ENCODE data around the gene PRCC.

PRCC gene

GRCh38 chr1:156801409-156802121, 34.2 kb downstream of the PRCC start:
- peak; percentile 98 for DNase-seq

- no peak for DNase-seq
These were observed 35.1 kb downstream of the PRCC start for GRCh38 chr1:156802421-156802935.

GRCh38 chr1:156803086-156803851, 35.9 kb downstream of the PRCC start:
- no peak for DNase-seq

GRCh38 chr1:156804026-156804425, 36.7 kb downstream of the PRCC start:
- no peak for DNase-seq

- peak; percentile 41 for DNase-seq
These were observed 37.4 kb downstream of the PRCC start for GRCh38 chr1:156804572-156805243.

- peak; percentile 92 for DNase-seq
These were observed 38.6 kb downstream of the PRCC start for GRCh38 chr1:156805766-156806511.

GRCh38 chr1:156806512-156807440, 39.4 kb downstream of the PRCC start:
- DNase-seq: peak; percentile 20

GRCh38 chr1:156807627-156808026, 40.3 kb downstream of the PRCC start:
- peak; percentile 36 for DNase-seq

GRCh38 chr1:156808186-156809030, 41.1 kb downstream of the PRCC start:
- DNase-seq: no peak

- DNase-seq: no peak
These were observed 41.9 kb downstream of the PRCC start for GRCh38 chr1:156809281-156809680.

GRCh38 chr1:156809711-156810366, 42.5 kb downstream of the PRCC start:
- no peak for DNase-seq

GRCh38 chr1:156811168-156811567, 43.8 kb downstream of the PRCC start:
- DNase-seq: no peak

GRCh38 chr1:156812293-156812990, 45.1 kb downstream of the PRCC start:
- no peak for DNase-seq

GRCh38 chr1:156813298-156813697, 46.0 kb downstream of the PRCC start:
- DNase-seq: no peak

GRCh38 chr1:156813750-156814570, 46.6 kb downstream of the PRCC start:
- DNase-seq: peak; percentile 28

GRCh38 chr1:156814571-156815260, 47.4 kb downstream of the PRCC start:
- DNase-seq: no peak

GRCh38 chr1:156815307-156815826, 48.0 kb downstream of the PRCC start:
- peak; percentile 60 for DNase-seq

All from fibroblast of upper back skin (primary cell).